DOHH2 (cell line): ENCODE results near the gene AFG1L.
"Not testable (repeated sequence)": the region's sequence is repeated elsewhere in the genome, so short reads cannot be mapped to it uniquely, and the experiment has no call there.

Experiments
- H3F3A ChIP-seq: fragments of 200-600 bp; sonication (generic), shearing (Covaris generic); 2 replicates; pipeline ENCODE4 v1.6.0; 2016; ENCODE audit warnings: antibody characterized with exemption, mild to moderate bottlenecking; ENCODE audit not compliant: control insufficient read depth, insufficient read depth
- H3K27ac ChIP-seq: fragments of 200-600 bp; sonication (generic); 2 replicates; pipeline ENCODE4 v1.5.1; 2014; ENCODE audit warnings: low read depth, mild to moderate bottlenecking, low read length, moderate library complexity
- H3K27me3 ChIP-seq: fragments of 200-600 bp; sonication (generic); 2 replicates; pipeline ENCODE4 v1.6.1; 2014; ENCODE audit warnings: mild to moderate bottlenecking, low read length, mixed read lengths; ENCODE audit not compliant: control insufficient read depth
- H3K36me3 ChIP-seq: fragments of 200-600 bp; sonication (generic); 2 replicates; pipeline ENCODE4 v1.6.1; 2014; ENCODE audit warnings: mild to moderate bottlenecking, low read length, moderate library complexity, mixed read lengths; ENCODE audit not compliant: control insufficient read depth
- H3K4me1 ChIP-seq: fragments of 200-600 bp; sonication (generic); 2 replicates; pipeline ENCODE4 v1.6.1; 2014; ENCODE audit warnings: mild to moderate bottlenecking, low read length, mixed read lengths; ENCODE audit not compliant: control insufficient read depth
- H3K4me2 ChIP-seq: fragments of 200-600 bp; sonication (generic); 2 replicates; pipeline ENCODE4 v1.6.0; 2014; ENCODE audit warnings: mild to moderate bottlenecking, low read length, moderate library complexity
- H3K4me3 ChIP-seq: fragments of 200-600 bp; sonication (generic); 2 replicates; pipeline ENCODE4 v1.5.1; 2014; ENCODE audit warnings: mild to moderate bottlenecking, low read length, mixed read lengths
- H3K79me2 ChIP-seq: fragments of 200-600 bp; sonication (generic); 2 replicates; pipeline ENCODE4 v1.6.1; 2014; ENCODE audit warnings: mild to moderate bottlenecking, low read length, mixed read lengths; ENCODE audit not compliant: control insufficient read depth
- H3K9me2 ChIP-seq: fragments of 200-600 bp; sonication (generic); replicated peaks from 2 replicates; pipeline ENCODE4 v1.6.1; 2014; ENCODE audit warnings: mild to moderate bottlenecking, low read length, mixed read lengths; ENCODE audit not compliant: control insufficient read depth
- H3K9me3 ChIP-seq: fragments of 200-600 bp; sonication (generic); 2 replicates; pipeline ENCODE4 v1.6.1; 2014; ENCODE audit warnings: antibody characterized with exemption, low read length, mixed read lengths; ENCODE audit not compliant: control insufficient read depth, insufficient read depth
- H4K20me1 ChIP-seq: fragments of 200-600 bp; sonication (generic); 2 replicates; pipeline ENCODE4 v1.6.0; 2014; ENCODE audit warnings: low read depth, mild to moderate bottlenecking, antibody characterized with exemption, low read length, moderate library complexity; ENCODE audit not compliant: control insufficient read depth, insufficient read depth
- CTCF ChIP-seq: fragments of 200-600 bp; sonication (generic); IDR thresholded peaks from one replicate; pipeline ENCODE4 v1.5.1; 2014; ENCODE audit warnings: antibody characterized with exemption, mild to moderate bottlenecking, low read depth, low read length; ENCODE audit not compliant: poor library complexity, severe bottlenecking
- EZH2phosphoT487 ChIP-seq: fragments of 200-600 bp; sonication (generic); IDR thresholded peaks from 2 replicates; pipeline ENCODE4 v1.6.1; 2017; ENCODE audit warnings: borderline replicate concordance, mild to moderate bottlenecking, antibody characterized with exemption, low read length, moderate library complexity, mixed read lengths

Gene AFG1L

GRCh38 chr6:108291091-108291490, 3.8 kb upstream of the AFG1L start:
- H3K4me1 ChIP-seq = peaks cover 16% of the 10 kb centered on the region
- no peaks in the 10 kb centered on the region for H3K9me3 ChIP-seq
- no peaks in the 10 kb centered on the region for H3K27me3 ChIP-seq
- peaks cover 7% of the 10 kb centered on the region; the same call in 1 of the 2 replicates for H3K36me3 ChIP-seq
- peaks cover 16% of the 10 kb centered on the region for H3K79me2 ChIP-seq
- TF ChIP-seq CTCF = no peak
- no peak for TF ChIP-seq EZH2phosphoT487
- peaks cover 17% of the 10 kb centered on the region for H3F3A ChIP-seq
- no peak overlapping the region for H3K4me3 ChIP-seq
- no peak overlapping the region for H3K27ac ChIP-seq
- H4K20me1 ChIP-seq = no peaks in the 10 kb centered on the region
- H3K4me2 ChIP-seq = no peak overlapping the region
- no peaks in the 10 kb centered on the region for H3K9me2 ChIP-seq

GRCh38 chr6:108292561-108292960, 2.3 kb upstream of the AFG1L start:
- H3F3A ChIP-seq = peaks cover 19% of the 10 kb centered on the region
- H3K27me3 ChIP-seq, H3K27ac ChIP-seq, H3K4me3 ChIP-seq, H3K4me2 ChIP-seq, H3K9me3 ChIP-seq, H3K9me2 ChIP-seq, H4K20me1 ChIP-seq, H3K36me3 ChIP-seq: not testable (repeated sequence)
- H3K79me2 ChIP-seq = peaks cover 28% of the 10 kb centered on the region
- peaks cover 22% of the 10 kb centered on the region for H3K4me1 ChIP-seq

- no peaks in the 10 kb centered on the region for H3K9me2 ChIP-seq
- H3K4me2 ChIP-seq = peak overlapping the region; percentile 87
- H3K4me1 ChIP-seq = peaks cover 19% of the 10 kb centered on the region
- TF ChIP-seq CTCF (no peak), EZH2phosphoT487 (no peak)
- peak overlapping the region; percentile 85 for H3K4me3 ChIP-seq
- H3K27ac ChIP-seq = peak overlapping the region; percentile 71; the same call in 1 of the 2 replicates
- peaks cover 7% of the 10 kb centered on the region; the same call in 1 of the 2 replicates for H3K36me3 ChIP-seq
- no peaks in the 10 kb centered on the region for H3K9me3 ChIP-seq
- H3K79me2 ChIP-seq = peaks cover 28% of the 10 kb centered on the region
- no peaks in the 10 kb centered on the region for H4K20me1 ChIP-seq
- no peaks in the 10 kb centered on the region for H3K27me3 ChIP-seq
- peaks cover 15% of the 10 kb centered on the region for H3F3A ChIP-seq
These were observed 1.1 kb upstream of the AFG1L start for GRCh38 chr6:108293527-108294296.

GRCh38 chr6:108294297-108294726, 542 bp upstream of the AFG1L start:
- Histone ChIP-seq H3K4me1 (peaks cover 19% of the 10 kb centered on the region), H3K4me3 (peak overlapping the region; percentile 85), H3K9me2 (no peaks in the 10 kb centered on the region), H3K9me3 (no peaks in the 10 kb centered on the region), H3F3A (peaks cover 15% of the 10 kb centered on the region), H3K36me3 (peaks cover 7% of the 10 kb centered on the region; the same call in 1 of the 2 replicates), H3K4me2 (peak overlapping the region; percentile 87), H4K20me1 (no peaks in the 10 kb centered on the region), H3K79me2 (peaks cover 28% of the 10 kb centered on the region), H3K27me3 (no peaks in the 10 kb centered on the region), H3K27ac (peak overlapping the region; percentile 71)
- no peak for TF ChIP-seq CTCF
- no peak for TF ChIP-seq EZH2phosphoT487
